Measurements from ENCODE around the gene RAD51B.

RAD51B gene

DNA sequence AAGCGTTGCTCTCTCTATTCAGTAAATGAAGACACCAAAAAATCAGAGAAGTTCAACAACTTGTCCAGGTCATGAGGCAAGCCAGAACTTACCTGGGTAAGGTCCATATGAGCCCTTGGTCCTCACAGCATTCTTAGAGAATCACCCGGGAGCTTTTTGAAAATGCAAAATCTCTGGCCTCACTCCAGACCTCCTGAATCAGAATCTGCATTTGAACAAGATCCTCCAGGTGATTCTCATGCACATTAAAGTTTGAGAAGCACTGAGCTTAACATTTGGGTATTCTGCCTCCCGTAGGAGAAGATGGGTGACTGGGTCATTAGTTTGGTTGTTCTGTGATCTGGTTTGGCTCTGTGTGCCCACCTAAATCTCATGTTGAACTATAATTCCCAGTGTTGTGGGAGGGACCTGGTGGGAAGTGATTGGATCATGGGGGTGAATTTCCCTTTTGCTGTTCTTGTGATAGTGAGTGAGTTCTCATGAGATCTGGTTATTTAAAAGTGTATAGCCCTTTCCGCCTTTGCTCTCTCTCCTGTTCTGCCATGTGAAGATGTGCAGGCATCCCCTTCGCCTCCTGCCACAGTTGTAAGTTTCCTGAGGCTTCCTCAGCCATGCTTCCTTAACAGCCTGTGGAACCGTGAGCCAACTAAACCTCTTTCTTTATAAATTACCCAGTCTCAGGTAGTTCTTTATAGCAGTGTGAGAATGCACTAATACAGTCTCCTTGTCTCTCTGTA, 221.2 kb downstream of the RAD51B start:
- no peak for DNase-seq (ENCODE audit: low read depth in 1 of 2, low spot score in 1 of 2)
- Histone ChIP-seq H3K27ac (replicated peaks) (no peak overlapping the region), H3K4me3 (replicated peaks; ENCODE audit: insufficient read depth, low read length) (no peak overlapping the region), H3K27me3 (ENCODE audit: insufficient read depth, poor library complexity, severe bottlenecking) (no peaks in the 10 kb centered on the region)
- TF ChIP-seq POLR2AphosphoS5 (IDR thresholded peaks at IDR 0.05; ENCODE audit: low read depth) (no peak), GABPA (IDR thresholded peaks at IDR 0.05; ENCODE audit: low read depth) (no peak), SPI1 (IDR thresholded peaks at IDR 0.05; ENCODE audit: borderline replicate concordance, low read depth) (no peak)
- TF ChIP-seq, protein P1, sequence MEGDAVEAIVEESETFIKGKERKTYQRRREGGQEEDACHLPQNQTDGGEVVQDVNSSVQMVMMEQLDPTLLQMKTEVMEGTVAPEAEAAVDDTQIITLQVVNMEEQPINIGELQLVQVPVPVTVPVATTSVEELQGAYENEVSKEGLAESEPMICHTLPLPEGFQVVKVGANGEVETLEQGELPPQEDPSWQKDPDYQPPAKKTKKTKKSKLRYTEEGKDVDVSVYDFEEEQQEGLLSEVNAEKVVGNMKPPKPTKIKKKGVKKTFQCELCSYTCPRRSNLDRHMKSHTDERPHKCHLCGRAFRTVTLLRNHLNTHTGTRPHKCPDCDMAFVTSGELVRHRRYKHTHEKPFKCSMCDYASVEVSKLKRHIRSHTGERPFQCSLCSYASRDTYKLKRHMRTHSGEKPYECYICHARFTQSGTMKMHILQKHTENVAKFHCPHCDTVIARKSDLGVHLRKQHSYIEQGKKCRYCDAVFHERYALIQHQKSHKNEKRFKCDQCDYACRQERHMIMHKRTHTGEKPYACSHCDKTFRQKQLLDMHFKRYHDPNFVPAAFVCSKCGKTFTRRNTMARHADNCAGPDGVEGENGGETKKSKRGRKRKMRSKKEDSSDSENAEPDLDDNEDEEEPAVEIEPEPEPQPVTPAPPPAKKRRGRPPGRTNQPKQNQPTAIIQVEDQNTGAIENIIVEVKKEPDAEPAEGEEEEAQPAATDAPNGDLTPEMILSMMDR (IDR thresholded peaks at IDR 0.05; ENCODE audit: insufficient read depth, low read length) = no peak
- TF ChIP-seq, protein P2, sequence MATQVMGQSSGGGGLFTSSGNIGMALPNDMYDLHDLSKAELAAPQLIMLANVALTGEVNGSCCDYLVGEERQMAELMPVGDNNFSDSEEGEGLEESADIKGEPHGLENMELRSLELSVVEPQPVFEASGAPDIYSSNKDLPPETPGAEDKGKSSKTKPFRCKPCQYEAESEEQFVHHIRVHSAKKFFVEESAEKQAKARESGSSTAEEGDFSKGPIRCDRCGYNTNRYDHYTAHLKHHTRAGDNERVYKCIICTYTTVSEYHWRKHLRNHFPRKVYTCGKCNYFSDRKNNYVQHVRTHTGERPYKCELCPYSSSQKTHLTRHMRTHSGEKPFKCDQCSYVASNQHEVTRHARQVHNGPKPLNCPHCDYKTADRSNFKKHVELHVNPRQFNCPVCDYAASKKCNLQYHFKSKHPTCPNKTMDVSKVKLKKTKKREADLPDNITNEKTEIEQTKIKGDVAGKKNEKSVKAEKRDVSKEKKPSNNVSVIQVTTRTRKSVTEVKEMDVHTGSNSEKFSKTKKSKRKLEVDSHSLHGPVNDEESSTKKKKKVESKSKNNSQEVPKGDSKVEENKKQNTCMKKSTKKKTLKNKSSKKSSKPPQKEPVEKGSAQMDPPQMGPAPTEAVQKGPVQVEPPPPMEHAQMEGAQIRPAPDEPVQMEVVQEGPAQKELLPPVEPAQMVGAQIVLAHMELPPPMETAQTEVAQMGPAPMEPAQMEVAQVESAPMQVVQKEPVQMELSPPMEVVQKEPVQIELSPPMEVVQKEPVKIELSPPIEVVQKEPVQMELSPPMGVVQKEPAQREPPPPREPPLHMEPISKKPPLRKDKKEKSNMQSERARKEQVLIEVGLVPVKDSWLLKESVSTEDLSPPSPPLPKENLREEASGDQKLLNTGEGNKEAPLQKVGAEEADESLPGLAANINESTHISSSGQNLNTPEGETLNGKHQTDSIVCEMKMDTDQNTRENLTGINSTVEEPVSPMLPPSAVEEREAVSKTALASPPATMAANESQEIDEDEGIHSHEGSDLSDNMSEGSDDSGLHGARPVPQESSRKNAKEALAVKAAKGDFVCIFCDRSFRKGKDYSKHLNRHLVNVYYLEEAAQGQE (IDR thresholded peaks at IDR 0.05; ENCODE audit: insufficient replicate concordance, low read depth) = no peak

DNA sequence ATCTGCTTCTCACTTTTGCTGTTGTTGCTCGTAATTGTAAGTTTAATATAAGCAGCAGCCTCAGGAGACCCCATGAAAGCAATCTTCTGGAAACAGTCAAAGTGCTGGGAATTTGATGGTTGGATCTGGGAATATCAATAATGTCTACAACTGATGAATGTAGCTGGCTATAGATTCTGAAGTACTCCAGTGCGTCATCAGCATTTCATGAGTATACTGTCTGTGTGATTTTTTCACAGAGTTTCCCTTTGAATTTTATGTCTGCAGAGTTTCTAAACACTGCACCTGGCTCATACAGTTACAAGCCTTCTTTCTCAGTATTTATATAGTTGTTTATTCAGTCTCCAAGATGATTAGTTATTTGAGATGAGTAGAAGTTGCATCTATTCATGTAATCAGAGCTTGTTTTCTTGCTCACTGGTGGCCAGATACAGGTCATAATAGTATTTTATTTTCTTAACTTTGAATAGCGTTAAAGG, 222.3 kb downstream of the RAD51B start:
- TF ChIP-seq SPI1 (IDR thresholded peaks at IDR 0.05; ENCODE audit: borderline replicate concordance, low read depth) (no peak), POLR2AphosphoS5 (IDR thresholded peaks at IDR 0.05; ENCODE audit: low read depth) (no peak), GABPA (IDR thresholded peaks at IDR 0.05; ENCODE audit: low read depth) (no peak)
- TF ChIP-seq, protein P2 (IDR thresholded peaks at IDR 0.05; ENCODE audit: insufficient replicate concordance, low read depth) = no peak
- TF ChIP-seq, protein P1 (IDR thresholded peaks at IDR 0.05; ENCODE audit: insufficient read depth, low read length) = no peak
- Histone ChIP-seq H3K27me3 (ENCODE audit: insufficient read depth, poor library complexity, severe bottlenecking) (no peaks in the 10 kb centered on the region), H3K4me3 (replicated peaks; ENCODE audit: insufficient read depth, low read length) (no peak overlapping the region), H3K27ac (replicated peaks) (no peak overlapping the region)
- DNase-seq (ENCODE audit: low read depth in 1 of 2, low spot score in 1 of 2) = no peak

DNA sequence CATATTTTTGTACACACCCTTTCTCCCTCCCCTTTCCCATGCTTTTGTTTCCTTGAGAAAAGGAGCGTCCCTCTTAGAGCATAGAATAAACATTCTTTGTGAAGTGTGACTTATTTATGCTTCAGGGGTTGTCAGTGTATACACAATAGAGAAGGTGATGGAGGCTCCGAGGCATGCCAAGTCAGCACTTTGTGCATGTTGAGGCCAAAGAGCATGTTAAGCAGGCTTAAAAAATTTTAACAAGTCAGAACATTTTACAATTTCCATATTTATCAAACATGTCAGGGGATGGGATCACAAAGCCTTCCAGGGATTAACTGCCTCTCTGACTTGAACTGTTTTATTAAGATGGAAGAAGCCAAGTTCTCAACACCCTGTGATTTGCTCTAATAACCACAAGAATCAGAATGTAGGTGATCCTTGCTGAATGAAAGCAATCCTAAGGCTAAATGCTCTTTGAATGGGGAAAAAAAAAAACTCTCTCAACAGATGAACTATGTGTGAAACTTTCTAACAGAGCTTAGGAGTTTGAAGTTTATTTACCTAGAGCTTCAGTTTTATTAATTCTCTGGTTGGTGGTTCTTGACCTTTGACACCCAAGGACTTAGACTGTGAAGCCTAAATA, 223.1 kb downstream of the RAD51B start:
- no peak for TF ChIP-seq GABPA (IDR thresholded peaks at IDR 0.05; ENCODE audit: low read depth)
- TF ChIP-seq, protein P2 (IDR thresholded peaks at IDR 0.05; ENCODE audit: insufficient replicate concordance, low read depth) = no peak
- TF ChIP-seq, protein P1 (IDR thresholded peaks at IDR 0.05; ENCODE audit: insufficient read depth, low read length) = no peak
- TF ChIP-seq SPI1 (IDR thresholded peaks at IDR 0.05; ENCODE audit: borderline replicate concordance, low read depth) = no peak
- no peak for TF ChIP-seq POLR2AphosphoS5 (IDR thresholded peaks at IDR 0.05; ENCODE audit: low read depth)
- DNase-seq (ENCODE audit: low read depth in 1 of 2, low spot score in 1 of 2) = no peak
- no peaks in the 10 kb centered on the region for H3K27me3 ChIP-seq (ENCODE audit: insufficient read depth, poor library complexity, severe bottlenecking)
- no peak overlapping the region for H3K27ac ChIP-seq (replicated peaks)
- H3K4me3 ChIP-seq (replicated peaks; ENCODE audit: insufficient read depth, low read length) = no peak overlapping the region

Data from HL-60 (cell line).